Right forelimb (tissue), 1 donor: Measurements from ENCODE around the gene PLCB1.

ENCODE experiments used
- DNase-seq: peaks from one replicate; pipeline ENCODE4 v3.0.0-alpha.2; 2018

PLCB1 gene

DNA sequence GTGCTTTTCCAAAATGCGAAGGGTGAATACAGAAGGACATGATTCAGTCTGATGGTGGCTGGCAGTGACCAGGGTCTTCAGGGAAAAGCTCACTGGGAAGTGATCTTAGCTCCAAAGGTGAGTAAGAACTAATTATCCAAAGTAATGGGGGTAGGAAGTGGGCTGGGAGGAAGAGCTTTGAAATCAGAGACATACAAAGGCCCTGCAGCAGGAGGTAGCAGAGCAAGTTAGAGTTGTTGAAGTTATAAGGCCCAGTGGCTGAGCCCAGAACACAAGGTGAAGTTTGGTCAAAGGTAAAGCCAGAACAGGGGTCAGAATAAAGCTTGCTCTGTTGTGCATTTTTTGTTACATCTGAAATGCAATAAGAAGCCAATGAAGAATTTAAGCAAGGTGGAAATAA, 81.2 kb downstream of the PLCB1 start:
- no peak for DNase-seq

DNA sequence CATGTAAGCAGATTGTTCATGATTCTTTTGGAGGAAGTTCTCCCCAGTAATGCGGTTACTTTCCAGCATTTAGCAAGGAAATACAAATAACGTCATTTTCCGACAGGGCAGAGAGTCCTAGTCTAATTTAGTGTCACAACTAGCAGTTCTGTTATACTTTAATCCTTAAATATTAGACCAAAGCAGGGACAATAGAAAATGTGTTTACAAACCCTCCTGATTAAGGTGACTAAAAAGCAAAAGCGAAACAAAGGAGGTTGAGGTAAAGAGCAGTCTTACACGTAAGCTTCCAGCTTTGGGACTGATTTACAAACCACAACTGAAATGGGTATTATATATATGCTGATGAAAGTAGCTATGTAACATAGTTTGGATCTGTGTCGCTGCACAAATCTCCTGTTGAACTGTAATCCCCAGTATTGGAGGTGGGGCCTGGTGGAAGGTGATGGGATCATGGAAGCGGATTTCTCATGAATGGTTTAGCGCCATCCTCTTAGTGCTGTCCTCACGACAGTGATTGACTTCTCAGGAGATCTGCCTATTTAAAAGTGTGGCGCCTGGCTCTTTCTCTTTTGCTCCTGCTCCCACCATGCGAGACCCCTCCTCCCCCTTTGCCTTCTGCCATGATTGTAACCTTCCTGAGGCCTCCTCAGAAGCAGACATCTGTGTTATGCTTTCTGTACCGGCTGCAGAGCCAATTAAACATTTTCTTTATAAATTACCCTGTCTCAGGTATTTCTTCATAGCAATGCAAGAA, 81.9 kb downstream of the PLCB1 start:
- DNase-seq = no peak

DNA sequence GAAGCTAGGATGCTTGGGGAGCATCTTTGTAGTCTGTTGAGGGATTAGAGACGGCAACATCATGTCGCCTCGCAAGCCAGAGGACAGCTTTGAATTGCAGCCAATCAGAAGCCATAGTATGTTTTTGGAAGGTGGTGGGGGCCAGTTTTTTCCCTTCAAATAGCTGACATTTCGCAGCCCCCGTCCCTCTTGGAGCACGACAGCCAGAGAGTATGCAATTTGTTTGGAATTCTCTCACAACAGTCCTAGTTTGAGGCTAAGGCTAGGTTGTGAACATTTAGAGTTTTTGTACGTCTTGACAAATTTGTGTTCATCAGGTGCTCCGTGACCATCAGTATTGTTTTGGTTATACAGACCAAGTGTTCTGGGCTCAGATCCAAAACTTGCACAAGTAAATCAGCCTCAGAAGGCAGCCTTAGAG, 83.3 kb downstream of the PLCB1 start:
- DNase-seq = no peak

DNA sequence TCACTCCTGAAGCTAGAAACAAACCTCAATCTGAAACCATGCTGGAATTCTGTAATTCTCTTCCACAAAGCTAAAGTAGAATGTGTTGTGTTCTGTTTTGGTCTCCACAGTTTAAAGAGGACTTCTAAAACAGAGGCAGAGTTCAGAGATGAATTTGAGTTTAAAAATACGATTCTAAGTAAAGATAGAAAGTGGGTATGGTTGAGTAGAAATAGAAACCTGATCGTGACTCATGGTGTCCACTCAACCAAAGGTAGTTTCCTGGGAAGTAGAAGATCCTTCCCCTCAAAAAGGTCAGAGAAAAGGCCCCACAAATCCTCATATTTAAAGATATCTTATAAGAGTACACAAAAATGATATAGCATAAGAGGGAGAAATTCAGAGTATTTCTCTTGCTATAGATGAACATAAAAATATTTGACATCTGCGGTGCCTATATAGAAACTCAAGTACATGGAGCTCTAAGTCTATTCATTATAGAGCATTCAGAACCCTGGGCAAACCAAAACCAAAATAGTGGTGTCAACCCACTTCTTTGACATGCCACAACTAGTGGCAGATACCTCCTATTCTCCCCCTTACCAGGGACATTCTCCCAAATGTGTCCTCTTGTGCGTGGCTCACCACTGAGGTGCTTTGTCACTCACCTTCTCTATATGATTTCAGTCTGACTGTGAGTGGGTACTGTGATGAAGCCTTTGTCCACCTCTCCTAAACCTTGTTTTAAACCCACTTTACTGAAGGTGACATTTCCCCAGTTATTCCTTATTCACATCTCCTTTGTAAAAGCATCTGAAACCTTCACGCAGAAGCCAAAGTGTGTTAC, 84.5 kb downstream of the PLCB1 start:
- DNase-seq = no peak

DNA sequence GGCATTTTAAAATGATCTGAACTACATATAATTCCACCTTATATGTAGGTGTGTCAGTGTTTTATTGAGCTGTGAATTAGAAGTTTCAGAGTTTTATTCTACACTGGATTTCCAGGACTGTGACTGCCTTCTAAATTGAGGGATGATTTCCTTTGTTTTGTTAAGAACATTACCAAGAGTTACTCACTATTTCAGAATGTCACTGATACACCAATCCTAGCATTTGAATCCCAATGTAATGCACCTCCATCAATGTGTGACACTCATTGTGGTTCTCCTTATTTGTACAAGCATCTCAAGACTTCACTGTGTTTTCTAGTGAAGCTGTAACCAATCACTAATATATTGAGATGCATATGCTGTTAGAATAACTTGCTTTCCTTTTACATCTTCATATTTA, 86.8 kb downstream of the PLCB1 start:
- no peak for DNase-seq

DNA sequence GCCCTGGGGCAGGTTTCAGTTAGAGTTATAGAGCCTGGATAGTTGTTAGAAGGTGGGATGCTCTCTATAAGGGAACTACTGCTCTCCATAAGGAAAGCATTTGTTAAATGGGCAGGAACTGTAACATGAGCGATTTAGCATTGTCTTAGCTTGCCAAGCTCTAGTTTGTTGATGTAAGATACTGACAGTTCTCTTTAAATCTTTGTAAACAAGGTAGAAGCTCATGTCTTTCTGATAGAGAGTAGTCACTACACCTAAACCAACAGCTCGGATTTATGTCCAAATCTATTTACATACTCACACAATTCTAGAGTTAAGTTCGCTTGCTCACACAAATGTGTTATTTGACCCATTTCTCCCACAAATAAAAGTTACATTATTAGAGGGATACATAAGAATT, 87.3 kb downstream of the PLCB1 start:
- no peak for DNase-seq

DNA sequence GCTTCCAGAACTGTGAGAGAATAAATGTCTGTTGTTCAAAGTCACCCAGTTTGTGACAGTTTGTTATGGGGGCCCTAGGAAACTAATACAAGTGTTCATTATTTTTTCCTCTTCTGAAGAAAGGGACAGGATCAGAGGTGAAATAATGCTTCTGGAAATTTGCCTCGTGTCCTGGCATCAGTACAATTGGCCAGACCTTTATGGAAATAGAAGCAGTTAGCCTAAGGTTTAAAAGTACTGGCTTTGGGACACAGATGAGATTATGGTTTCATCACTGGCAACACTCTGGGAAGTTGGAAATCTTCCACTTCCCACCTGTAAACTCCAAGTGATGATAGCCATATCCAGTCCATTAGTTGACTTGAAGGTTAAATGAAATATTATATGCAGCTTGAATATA, 88.7 kb downstream of the PLCB1 start:
- no peak for DNase-seq

DNA sequence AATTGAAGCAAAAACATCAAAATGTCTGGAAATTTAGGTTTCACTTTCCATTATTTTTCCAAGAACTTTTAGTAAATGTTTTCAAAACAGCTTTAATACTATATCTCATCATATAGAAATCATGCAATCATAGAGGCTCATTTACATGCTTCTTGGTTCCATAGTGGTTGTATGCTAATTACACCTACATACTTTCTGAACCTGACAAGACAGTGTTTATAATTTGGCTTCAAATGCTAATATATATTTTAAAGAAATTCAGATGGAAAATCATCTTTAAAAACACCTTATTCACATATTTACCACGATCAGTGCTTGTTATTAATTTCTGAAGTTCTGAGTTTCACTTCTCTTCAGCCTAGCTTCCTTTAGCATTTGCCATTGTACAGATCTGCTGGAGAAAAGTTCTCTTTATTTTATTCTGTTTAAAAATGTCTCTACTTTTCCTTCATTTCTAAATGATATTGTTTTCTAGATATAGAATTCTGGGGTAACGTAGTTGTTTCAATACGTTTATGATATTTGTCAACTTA, 89.9 kb downstream of the PLCB1 start:
- DNase-seq = no peak

DNA sequence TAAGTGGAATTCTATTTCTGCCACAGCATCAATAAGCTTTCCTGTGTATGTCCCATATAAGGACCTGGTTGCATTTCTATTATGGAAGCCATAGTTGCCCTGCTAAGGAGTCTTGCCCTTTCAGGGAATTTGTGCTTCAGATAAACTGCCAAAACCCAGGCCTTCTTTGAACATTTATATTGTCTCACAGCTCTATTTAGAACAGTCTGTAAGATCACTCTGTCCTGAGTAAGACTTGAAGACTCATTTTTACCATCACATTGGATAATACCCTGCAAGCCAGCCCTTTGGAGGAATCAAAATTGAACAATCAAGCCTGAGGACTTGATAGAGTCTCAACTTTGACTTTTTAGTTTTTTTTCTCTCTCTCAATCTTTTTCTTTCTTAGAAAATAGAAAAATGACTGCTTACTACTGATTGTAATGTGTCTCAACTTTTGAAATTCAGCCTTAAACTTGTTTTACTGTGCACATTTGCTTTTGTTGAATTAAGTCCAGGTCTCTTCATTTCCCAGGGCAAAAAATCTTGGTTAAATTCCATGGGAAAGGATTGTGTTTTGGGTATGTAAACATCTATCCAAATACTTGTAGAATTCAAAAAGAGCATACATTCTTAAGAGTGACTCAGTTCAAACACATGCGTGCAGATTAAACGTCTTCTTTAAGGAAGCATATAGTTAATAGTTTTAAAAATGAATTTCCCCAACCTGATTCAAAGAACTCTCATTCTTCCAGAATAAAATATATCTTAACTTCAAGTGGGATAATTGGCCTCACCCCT, 91.2 kb downstream of the PLCB1 start:
- no peak for DNase-seq

DNA sequence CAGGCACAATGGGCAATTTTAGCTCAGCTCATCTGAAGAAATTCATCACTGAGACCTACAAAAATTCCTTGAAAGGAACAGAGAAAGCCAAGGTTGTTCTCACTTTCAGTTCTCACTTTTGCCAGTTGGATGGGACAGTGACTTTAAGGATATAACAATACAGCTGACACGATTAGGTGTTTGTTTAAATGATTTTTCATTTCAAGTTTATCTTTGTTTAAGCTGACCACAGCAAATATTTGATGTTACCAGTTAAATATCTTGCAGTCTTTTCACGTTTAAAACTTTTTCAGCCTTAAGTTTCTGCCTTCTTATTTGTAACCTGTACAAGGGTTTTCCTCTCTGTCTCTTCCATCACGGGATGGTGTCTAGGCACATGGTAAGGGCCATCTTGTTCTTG, 93.6 kb downstream of the PLCB1 start:
- no peak for DNase-seq

DNA sequence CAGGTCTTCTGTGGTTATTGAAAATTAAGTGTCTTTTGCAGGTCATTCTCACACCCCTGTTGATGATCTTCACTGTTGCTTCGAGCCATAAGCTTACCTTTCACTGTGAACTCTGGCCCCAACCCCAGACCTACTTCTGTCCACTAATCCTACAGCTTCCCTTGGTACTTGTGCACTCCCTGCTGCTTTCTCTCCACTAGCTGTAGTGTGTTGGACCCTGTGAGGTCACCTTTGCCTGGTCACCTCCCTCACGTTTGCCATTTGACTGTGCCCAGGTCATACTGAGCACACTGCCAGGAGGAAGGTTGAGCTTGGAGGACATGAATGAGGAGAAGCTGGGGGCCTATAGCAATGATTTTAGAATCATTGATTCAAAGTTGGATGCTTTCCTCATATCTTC, 94.0 kb downstream of the PLCB1 start:
- no peak for DNase-seq

DNA sequence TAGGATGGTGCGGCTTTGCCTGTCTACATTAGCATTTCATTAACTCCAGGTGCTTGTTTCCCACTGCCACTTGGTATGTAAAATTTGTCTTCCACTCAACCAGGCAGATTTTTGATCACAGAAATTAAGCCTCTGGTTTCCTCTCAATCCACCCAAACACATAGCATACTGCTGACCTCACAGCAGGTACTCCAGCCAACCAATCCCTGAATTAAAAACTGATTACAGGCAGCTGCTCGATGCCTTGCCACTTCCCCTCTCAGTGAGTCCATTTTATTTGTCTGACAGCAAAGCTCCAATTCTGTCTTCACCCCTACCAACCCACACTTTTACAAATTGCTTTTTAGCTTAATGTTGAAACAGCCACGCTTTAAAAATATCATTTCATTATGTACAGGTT, 95.2 kb downstream of the PLCB1 start:
- DNase-seq = no peak

DNA sequence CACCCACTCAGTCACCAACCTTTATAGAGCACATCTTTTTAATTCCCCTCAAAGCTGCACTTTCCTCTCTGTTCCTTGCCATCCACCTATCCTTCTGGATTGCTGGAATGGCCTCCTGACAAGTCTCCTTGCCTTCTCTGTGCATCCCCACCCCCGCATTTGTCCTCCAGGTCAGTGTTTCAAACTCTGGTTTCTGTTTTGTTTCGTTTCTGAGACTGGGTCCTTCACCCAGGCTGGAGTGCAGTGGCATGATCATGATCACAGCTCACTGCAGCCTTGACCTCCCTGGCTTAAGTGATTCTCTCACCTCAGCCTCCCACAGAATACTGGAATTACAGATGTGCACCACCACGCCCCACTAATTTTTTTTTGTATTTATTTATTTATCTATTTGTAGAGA, 96.2 kb downstream of the PLCB1 start:
- DNase-seq = no peak

DNA sequence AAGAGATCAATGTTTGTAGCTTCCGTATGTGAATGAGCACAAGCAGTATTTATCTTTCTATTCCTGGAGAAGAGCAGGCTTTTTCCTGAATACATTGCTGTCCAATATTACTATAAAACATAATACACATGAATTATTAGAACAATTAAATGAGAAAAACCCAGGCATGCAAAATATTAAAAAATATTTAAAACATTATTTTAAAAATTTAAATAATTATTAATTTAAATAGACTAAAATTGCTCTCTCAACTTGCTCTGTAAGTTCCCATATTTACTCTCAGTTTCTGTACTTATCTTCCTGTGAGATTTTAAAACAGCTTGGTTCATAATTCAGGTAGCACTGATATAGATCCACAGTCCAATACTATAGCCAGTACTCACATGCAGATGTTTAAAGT, 97.0 kb downstream of the PLCB1 start:
- DNase-seq = no peak

DNA sequence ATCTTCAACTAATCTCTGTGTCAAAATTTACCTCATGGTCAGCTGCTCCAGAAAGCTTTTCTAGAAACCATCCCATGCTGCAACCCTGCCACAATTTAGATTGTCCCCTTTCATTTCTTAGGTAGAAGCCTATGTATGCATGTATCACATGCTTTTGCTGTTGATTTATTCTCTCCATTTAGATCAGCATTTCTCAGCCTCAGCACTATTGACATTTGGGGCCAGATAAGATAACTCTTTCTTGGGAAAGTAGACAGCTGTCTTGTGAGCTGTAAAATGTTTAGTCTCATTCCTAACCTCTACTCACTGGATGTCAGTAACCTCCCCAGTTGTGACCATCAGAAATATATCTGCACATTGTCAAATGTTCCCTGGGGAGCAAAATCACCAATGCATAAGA, 99.0 kb downstream of the PLCB1 start:
- DNase-seq = no peak

DNA sequence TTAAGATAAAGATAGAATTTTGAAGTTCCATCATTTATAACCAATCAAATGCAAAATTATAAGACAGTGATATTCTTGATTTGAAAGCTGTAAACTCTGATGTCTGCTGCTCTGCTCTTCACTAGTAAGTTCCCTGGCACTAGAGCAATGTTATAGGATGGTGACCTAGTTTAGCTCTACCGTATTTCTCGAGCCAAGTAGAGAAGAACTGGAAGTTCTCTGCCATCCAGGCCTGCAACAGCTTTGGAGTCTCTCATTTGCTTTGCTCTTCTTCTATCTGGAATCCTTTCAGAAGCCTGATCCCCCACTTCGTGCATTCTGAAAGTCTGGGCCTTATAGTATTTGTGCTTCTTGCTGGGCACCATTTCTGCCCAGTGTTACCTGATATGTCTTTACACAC, 100.3 kb downstream of the PLCB1 start:
- no peak for DNase-seq

DNA sequence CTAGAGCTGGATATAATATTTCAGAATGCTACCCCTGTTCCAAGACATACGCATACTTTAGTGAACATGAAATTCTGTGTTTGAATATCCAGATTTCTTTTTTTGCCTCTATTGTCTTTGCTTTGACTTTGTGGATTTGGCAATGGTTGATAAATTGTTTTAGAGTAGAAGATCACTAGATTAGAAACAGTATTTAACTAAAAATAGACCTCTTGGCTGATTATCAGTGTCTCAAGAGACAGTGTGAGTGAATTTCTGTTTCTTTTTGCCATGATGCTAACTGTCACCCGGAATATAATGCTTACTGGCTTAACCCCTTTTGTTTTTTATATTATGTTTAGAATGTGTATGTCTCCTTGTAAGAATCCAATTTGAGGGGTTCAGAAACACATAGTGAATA, 102.5 kb downstream of the PLCB1 start:
- no peak for DNase-seq

DNA sequence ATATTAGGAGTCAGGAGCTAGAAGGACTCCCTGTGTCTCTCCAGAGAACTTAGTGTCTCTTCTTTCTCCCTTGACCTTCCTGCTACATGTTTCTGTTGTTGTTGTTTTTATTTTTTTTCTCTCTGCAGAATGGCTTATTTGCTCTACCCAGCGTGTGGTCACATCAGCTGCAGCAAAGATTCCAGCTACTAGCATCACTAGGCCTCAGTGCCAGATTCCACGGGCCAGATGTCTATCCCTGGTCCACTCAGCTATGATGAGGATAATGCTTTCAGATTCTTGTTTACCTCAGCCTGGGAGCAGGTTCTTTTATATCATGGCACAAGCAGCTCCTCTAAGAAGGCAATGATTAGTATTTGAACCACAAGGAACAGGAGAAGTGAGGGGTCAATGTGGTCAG, 110.0 kb downstream of the PLCB1 start:
- DNase-seq = no peak

DNA sequence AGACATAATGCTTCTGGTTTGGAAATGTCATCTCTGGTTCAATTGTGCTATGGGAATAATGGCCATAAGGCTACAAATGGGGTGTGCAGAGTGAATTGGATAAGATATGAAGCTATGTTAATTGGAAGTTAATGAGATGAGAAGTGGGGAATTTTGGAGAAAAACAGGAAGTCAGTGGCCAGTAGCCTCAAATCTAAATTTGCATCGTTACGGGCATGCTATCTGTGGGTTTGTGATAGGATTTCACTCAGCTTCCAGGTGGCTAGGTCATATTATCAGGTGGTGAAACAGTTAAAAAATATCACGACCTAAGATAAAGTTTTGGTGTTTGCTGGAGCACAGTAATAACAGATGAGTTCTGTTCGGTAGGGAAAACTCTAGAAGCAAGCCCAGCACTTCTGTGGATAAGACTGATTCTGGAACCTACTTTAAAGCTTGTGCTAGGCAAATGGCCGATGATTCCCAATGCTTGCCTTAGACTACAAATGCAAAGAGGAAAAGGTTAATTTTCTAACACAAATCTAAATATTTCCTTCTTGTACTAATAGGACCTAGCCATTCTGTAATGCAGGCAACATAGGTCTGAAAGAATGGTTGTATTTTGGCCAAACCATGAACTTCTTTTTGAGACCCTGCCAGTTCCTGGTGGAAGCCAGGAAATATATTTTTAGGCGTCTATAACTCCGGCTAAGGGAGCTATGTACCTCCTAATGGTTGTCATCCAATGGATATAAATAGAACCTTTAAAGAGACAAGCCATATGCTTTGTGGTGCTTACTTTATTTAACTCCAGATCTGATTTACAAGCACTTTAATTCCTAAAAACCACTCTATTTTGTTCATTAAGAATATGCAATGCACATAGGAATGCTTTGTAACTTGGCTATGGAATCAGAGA, 111.0 kb downstream of the PLCB1 start:
- no peak for DNase-seq

DNA sequence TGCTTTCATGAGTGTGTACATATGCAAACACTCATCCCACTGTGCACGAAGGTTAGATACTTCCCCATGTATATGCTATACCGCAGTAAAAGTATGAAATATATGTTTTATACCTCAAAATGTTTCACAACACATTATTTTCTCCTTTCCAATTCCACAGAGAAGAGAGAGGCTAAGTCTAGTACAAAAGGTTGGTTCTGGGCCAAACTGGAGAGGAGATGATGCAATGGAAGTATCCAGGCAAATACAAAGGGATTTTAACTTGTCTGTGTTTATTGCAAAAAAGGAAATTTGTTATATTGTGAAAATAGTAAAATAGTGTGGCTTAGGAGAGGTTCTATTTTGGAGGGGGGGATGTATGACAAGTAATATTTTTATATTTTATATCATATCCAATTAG, 112.6 kb downstream of the PLCB1 start:
- no peak for DNase-seq

DNA sequence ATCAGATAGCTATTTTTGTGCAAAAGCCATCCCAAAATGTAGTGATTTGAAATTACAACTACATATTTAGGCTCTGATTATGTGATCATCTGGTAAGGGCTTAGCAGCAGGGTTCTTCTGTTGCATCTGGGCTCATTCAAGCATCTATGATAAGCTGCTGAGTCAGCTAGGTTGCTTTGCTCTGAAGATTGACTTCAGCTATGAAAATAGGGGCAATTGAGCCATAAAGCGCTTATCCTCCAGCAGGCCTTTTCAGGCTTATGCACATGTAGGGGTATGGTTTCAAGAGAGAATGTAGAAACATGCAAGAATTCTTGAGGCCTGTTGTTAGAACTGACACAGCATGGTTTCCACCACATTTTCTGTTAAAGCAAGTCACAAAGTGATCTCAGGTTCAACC, 114.1 kb downstream of the PLCB1 start:
- DNase-seq = no peak

DNA sequence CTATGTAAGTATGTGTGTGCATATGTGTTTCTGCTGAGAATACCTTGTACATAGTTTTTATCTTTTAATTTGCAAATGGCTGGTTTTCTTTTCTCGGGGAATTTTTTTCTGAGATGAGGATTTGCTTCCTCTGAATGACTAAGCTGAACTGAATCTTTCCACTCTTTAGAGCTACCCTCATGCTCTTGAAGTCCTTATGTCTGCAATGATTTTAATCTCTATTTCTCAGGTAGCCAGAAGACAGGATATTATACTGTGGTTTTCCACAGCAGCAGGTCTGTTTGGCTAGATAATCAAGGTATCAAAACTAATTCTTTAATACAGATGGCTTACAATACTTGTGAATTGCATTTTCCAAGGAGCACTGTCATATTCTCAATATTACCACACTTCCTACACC, 114.7 kb downstream of the PLCB1 start:
- no peak for DNase-seq
